Measurements from ENCODE around the gene KLF14.

Gene KLF14

DNA sequence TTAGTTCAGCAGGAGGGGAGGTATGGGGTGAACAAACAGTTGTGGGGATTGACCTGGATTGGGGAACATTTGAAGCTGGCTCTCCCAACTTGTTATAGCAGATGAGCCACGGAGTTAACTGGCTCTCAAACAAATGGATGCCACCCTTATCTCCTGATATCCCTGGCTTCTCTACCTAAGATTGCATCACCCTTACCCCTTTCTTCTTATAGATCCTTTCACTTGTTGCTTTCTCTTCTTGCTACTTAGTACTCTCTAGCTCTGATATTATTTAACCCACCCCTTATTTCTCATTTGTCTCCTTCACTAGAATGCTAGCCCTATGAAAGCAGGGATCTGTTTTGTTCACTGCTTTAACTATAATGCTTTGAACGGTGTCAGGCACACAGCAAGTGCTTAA, 22.3 kb upstream of the KLF14 start:
- no peak for TF ChIP-seq CTCF (IDR thresholded peaks at IDR 0.05; ENCODE audit: control insufficient read depth, insufficient read depth, low read depth, low read length, missing control alignments)
- DNase-seq (ENCODE audit: low read depth), result no peak
- H3K4me3 ChIP-seq (ENCODE audit: control insufficient read depth, low read depth, low read length), result no peak overlapping the region

DNA sequence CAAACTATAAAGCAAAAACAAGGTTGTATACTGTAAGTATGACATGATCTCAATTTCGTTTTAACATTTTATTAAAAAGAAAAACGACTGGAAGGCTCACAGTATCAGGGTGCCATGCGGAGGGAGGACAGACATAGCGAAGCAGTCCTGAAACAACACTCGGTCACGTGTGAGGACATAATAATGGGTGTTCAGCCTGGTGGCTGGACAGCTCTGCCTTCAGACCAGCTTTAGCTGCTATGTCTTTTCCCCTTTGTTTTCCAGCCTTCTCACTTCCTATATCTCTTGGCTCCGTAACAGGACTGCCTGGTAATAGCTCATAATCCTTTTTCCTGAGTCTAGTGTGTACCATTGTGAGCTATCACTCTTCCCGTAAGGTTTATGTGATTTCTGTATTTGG, 18.4 kb upstream of the KLF14 start:
- no peak for TF ChIP-seq CTCF (IDR thresholded peaks at IDR 0.05; ENCODE audit: control insufficient read depth, insufficient read depth, low read depth, low read length, missing control alignments)
- DNase-seq (ENCODE audit: low read depth), result no peak
- no peak overlapping the region for H3K4me3 ChIP-seq (ENCODE audit: control insufficient read depth, low read depth, low read length)

- TF ChIP-seq CTCF (IDR thresholded peaks at IDR 0.05; ENCODE audit: control insufficient read depth, insufficient read depth, low read depth, low read length, missing control alignments), result no peak
- no peak overlapping the region for H3K4me3 ChIP-seq (ENCODE audit: control insufficient read depth, low read depth, low read length)
- DNase-seq (ENCODE audit: low read depth), result no peak
Observed at GRCh38 chr7:130750755-130751154, 16.7 kb upstream of the KLF14 start.

GRCh38 chr7:130748531-130749389, 14.8 kb upstream of the KLF14 start:
- DNase-seq (ENCODE audit: low read depth), result no peak
- TF ChIP-seq CTCF (IDR thresholded peaks at IDR 0.05; ENCODE audit: control insufficient read depth, insufficient read depth, low read depth, low read length, missing control alignments), result no peak
- no peak overlapping the region for H3K4me3 ChIP-seq (ENCODE audit: control insufficient read depth, low read depth, low read length)

DNA sequence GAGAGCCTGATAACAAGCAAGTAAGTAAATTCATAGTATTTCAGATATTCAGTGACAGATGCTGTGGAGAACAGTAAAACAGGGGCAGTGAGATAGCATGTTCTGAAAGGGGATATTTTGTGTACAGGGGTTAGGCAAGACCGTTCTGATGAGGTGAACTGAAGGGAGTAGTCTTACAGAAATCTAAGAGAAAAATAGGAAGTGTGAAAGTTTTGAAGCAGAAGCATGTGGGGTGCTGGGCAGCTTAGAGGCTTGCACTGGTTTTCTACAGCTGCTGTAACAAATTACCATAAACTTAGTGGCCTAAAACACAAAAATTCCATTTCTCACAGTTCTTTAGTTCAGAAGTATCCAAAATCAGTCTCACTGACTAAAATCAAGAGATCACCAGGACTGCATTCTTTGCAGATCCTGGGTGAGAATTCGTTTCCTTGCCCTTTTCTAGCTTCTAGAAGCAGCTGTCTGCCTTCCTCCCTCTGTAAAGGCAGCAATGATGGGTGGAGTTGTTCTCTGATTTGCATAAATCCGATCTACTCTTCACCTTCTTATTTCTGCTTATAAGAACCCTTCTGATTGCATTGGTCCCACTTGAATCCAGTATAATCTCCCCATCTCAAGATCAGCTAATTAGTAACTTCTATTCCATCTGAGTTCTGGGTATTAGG, 7.5 kb upstream of the KLF14 start:
- DNase-seq (ENCODE audit: low read depth), result no peak
- TF ChIP-seq CTCF (IDR thresholded peaks at IDR 0.05; ENCODE audit: control insufficient read depth, insufficient read depth, low read depth, low read length, missing control alignments), result no peak
- no peak overlapping the region for H3K4me3 ChIP-seq (ENCODE audit: control insufficient read depth, low read depth, low read length)

- TF ChIP-seq CTCF (IDR thresholded peaks at IDR 0.05; ENCODE audit: control insufficient read depth, insufficient read depth, low read depth, low read length, missing control alignments), result no peak
- H3K4me3 ChIP-seq (ENCODE audit: control insufficient read depth, low read depth, low read length), result no peak overlapping the region
- no peak for DNase-seq (ENCODE audit: low read depth)
Observed at GRCh38 chr7:130740606-130741005, 6.6 kb upstream of the KLF14 start.
